GM19328 (cell line): ENCODE results near the gene SMIM7.
"Not testable (repeated sequence)": the region's sequence is repeated elsewhere in the genome, so short reads cannot be mapped to it uniquely, and the experiment has no call there.

Experiments
- ATAC-seq: cut with Tn5 transposase; IDR thresholded peaks from one replicate; pipeline ENCODE4 v1.9.1; 2021; ENCODE audit warnings: mild to moderate bottlenecking, moderate library complexity; ENCODE audit not compliant: unreplicated experiment

SMIM7 gene

GRCh38 chr19:16659832-16660708 is at the start of gene SMIM7:
Gene SMIM7, minus strand, starts transcription at chr19:16660144. Its CDS starts 34 bp downstream, at chr19:16660110.
- peak; percentile 75 for ATAC-seq

GRCh38 chr19:16703677-16704076 is 43.7 kb upstream of the SMIM7 start:
- ATAC-seq = no peak

GRCh38 chr19:16702123-16702522 is 42.2 kb upstream of the SMIM7 start:
- no peak for ATAC-seq

- no peak for ATAC-seq
Measured at GRCh38 chr19:16698914-16699313, 39.0 kb upstream of the SMIM7 start.

- no peak for ATAC-seq
Measured at GRCh38 chr19:16688084-16688483, 28.1 kb upstream of the SMIM7 start.

GRCh38 chr19:16684216-16684615 is 24.3 kb upstream of the SMIM7 start:
- ATAC-seq = no peak

- ATAC-seq = no peak
Measured at GRCh38 chr19:16682539-16682938, 22.6 kb upstream of the SMIM7 start.

- no peak for ATAC-seq
Measured at GRCh38 chr19:16679811-16680210, 19.9 kb upstream of the SMIM7 start.

- no peak for ATAC-seq
Measured at GRCh38 chr19:16678498-16678897, 18.6 kb upstream of the SMIM7 start.

GRCh38 chr19:16677055-16677454 is 17.1 kb upstream of the SMIM7 start:
- no peak for ATAC-seq

- ATAC-seq = no peak
Measured at GRCh38 chr19:16676101-16676798, 16.3 kb upstream of the SMIM7 start.

GRCh38 chr19:16673839-16674238 is 13.9 kb upstream of the SMIM7 start:
- ATAC-seq = not testable (repeated sequence)

- no peak for ATAC-seq
Measured at GRCh38 chr19:16673231-16673630, 13.3 kb upstream of the SMIM7 start.

- ATAC-seq = no peak
Measured at GRCh38 chr19:16671652-16672274, 11.8 kb upstream of the SMIM7 start.

GRCh38 chr19:16670291-16670690 is 10.3 kb upstream of the SMIM7 start:
- ATAC-seq = no peak

GRCh38 chr19:16668702-16669101 is 8.8 kb upstream of the SMIM7 start:
- ATAC-seq = not testable (repeated sequence)

- ATAC-seq = no peak
Measured at GRCh38 chr19:16668176-16668575, 8.2 kb upstream of the SMIM7 start.

- ATAC-seq = no peak
Measured at GRCh38 chr19:16661480-16662034, 1.6 kb upstream of the SMIM7 start.

GRCh38 chr19:16660763-16661479 is 977 bp upstream of the SMIM7 start, which contains the start of gene TMEM38A:
Gene TMEM38A, plus strand, starts transcription at chr19:16661139. Its CDS starts 79 bp downstream, at chr19:16661218.
- peak; percentile 20 for ATAC-seq

- no peak for ATAC-seq
Measured at GRCh38 chr19:16659464-16659831, 496 bp downstream of the SMIM7 start.

- ATAC-seq = no peak
Measured at GRCh38 chr19:16657384-16657783, 2.6 kb downstream of the SMIM7 start.
